Chondrocyte (in vitro differentiated cells): ENCODE data around the gene HCRTR1. TPM values are rescaled to one million over a fixed set of nuclear protein-coding genes. Genes with fewer than 3 reads are reported as not detected.

Experiments
- DNase-seq: peaks from one replicate; pipeline ENCODE4 v3.0.0; 2021; ENCODE audit warnings: mixed read lengths, low spot score
- H3K27ac Mint-ChIP-seq: one replicate; pipeline ENCODE4 v1.8.0; 2021; ENCODE audit warnings: mild to moderate bottlenecking, moderate library complexity, mixed read lengths; ENCODE audit not compliant: unreplicated experiment
- H3K27me3 Mint-ChIP-seq: 2 replicates; pipeline ENCODE4 v1.8.0; 2021; ENCODE audit warnings: low read depth, mixed read lengths
- H3K36me3 Mint-ChIP-seq: 2 replicates; pipeline ENCODE4 v1.8.0; 2021; ENCODE audit warnings: low read depth, mixed read lengths
- H3K4me1 Mint-ChIP-seq: 2 replicates; pipeline ENCODE4 v1.8.0; 2021; ENCODE audit warnings: low read depth, mild to moderate bottlenecking, mixed read lengths
- H3K4me3 Mint-ChIP-seq: one replicate; pipeline ENCODE4 v1.8.0; 2021; ENCODE audit warnings: mild to moderate bottlenecking, moderate library complexity, mixed read lengths; ENCODE audit not compliant: unreplicated experiment
- H3K9me3 Mint-ChIP-seq: 2 replicates; pipeline ENCODE4 v1.8.0; 2021; ENCODE audit warnings: low read depth, mixed read lengths
- total RNA-seq: library from RNA; stranded (reverse); gene quantifications from 3 replicates; pipeline ENCODE4 v1.2.1, GENCODE V29; 2021
- TF ChIP-seq, protein P1 (sequence below): fragments of 200-600 bp; sonication (generic); IDR thresholded peaks from 2 replicates; pipeline ENCODE4 v1.5.0; 2021; ENCODE audit warnings: antibody characterized with exemption, mild to moderate bottlenecking, moderate library complexity

Gene HCRTR1
- total RNA-seq, 1 donor from 2014 or later, result 0.45 TPM

DNA sequence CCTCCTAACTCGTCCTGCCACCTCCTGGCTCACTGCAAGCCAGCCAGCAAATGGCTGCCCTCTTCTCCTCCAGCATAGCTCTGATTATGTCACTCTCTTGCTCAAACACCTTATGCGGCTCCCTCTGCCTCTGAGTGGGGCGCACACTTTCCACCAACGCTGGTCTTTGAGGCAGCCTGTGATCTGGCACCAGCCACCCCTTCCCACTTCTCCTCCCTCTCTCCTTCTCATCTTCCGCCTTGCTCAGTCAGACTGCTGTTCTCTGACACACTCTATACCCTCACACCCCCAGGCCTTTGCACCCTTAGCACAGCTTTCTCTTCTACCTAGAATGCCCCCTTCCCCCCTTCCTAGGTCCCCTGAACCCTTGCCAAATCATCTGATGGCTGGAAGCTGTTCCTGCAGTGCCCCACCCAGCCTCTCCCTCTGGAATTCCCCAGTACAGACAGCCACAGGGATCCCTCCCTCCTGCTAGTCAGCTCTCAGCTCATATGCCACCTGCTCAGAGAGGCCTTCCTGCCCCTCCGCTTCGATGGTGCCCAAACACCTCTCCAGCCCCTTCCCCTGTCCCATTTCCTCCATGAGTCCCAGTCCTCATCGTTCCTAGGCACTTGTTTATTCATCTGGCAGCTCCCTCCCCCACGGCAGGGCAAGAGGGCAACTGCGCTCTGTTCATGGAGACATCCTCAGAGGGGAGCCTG, 48.9 kb downstream of the HCRTR1 start:
- Mint-ChIP-seq H3K9me3 (no peaks in the 10 kb centered on the region), H3K27me3 (no peaks in the 10 kb centered on the region), H3K27ac (peak overlapping the region; percentile 92), H3K4me3 (no peak overlapping the region), H3K36me3 (peaks cover 10% of the 10 kb centered on the region), H3K4me1 (peaks cover 66% of the 10 kb centered on the region)
- DNase-seq, result peak; percentile 52
- TF ChIP-seq, protein P1, sequence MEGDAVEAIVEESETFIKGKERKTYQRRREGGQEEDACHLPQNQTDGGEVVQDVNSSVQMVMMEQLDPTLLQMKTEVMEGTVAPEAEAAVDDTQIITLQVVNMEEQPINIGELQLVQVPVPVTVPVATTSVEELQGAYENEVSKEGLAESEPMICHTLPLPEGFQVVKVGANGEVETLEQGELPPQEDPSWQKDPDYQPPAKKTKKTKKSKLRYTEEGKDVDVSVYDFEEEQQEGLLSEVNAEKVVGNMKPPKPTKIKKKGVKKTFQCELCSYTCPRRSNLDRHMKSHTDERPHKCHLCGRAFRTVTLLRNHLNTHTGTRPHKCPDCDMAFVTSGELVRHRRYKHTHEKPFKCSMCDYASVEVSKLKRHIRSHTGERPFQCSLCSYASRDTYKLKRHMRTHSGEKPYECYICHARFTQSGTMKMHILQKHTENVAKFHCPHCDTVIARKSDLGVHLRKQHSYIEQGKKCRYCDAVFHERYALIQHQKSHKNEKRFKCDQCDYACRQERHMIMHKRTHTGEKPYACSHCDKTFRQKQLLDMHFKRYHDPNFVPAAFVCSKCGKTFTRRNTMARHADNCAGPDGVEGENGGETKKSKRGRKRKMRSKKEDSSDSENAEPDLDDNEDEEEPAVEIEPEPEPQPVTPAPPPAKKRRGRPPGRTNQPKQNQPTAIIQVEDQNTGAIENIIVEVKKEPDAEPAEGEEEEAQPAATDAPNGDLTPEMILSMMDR, result peak; percentile 14

DNA sequence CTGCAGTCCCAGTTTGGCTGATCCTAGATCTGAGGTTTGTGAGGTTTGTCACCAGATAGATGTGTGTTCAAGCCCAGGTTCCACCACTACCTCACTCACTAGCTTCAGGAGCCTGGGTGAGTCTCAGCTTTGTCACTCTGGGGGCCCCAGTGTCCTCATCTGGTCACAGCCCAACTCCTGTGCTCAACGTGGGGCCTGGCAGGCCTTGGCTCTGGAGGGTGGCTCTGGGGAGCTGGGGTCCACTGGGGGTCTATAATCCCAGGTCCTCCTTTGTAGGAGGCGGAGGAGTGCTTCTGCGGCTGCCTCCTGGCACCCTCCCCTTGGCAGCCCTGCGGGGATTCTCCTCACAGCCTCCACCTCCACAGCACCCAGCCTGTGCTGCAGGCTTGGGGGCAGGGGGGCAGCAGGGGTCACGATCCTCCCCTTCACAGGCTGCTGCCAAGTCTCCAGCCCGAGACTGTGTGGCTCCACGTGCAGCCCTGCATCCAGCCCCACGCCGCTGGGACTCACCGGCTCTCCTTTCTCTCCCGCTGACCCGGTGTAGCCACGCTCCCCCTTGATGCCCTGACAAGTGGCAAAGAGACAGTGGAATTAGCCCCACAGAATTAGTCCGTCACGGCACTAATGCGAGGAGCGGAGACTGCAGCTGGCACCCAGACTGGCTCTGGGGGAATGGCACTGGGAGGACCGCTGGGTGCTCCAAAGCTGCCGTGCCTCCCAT, 49.7 kb downstream of the HCRTR1 start:
- Mint-ChIP-seq H3K9me3 (no peaks in the 10 kb centered on the region), H3K27me3 (no peaks in the 10 kb centered on the region), H3K4me1 (peaks cover 73% of the 10 kb centered on the region), H3K27ac (peak overlapping the region; percentile 92), H3K4me3 (no peak overlapping the region), H3K36me3 (peaks cover 14% of the 10 kb centered on the region)
- peak; percentile 85 for DNase-seq
- TF ChIP-seq, protein P1, result no peak

DNA sequence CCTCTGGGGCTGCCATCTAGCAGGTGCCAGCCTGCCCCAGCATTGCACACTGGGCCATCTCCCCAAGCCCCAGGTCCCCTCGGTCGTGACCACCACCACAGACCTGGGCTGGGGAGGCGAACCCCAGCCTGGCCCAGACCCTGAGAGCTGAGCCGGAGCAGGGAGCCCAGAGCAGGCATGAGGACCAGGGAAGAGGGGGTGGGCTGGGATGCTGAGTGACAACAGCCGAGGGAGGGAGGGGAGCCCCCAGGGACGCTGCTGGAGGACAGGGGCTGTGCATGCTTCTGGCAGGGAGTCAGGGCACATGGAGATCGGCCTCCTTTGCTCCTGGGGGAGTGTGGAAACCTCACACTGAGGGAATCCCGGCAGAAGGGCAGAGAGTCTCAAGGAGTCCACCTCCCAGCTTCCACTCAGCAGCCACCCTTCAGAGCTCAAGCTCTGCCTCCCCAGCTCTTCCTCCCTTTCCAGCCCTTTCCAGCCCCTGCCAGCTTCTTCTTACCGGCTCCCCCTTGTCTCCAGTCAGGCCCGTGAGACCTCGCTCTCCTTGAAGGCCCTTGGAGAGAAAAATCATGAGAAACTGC, 50.9 kb downstream of the HCRTR1 start:
- Mint-ChIP-seq H3K4me3 (no peak overlapping the region), H3K9me3 (no peaks in the 10 kb centered on the region), H3K27ac (peak overlapping the region; percentile 94), H3K27me3 (no peaks in the 10 kb centered on the region), H3K4me1 (peaks cover 73% of the 10 kb centered on the region), H3K36me3 (peaks cover 10% of the 10 kb centered on the region)
- DNase-seq, result peak; percentile 57
- TF ChIP-seq, protein P1, result no peak

DNA sequence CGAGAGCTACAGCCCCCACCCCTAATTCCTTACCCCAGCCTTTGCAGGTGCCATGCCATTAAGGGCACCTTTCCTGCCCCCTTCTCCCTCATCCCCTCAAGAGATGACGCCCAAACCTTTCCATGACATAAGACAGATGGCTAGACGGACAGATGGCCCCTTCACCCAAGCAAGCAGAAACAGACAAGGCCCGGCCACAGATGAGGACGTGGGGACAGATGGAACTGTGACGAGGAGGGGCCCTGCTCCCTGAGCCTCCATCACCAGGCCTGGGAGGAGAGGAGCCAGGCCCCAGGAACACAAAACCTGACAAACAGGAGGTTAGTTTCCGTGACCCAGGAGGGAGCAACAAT, 51.9 kb downstream of the HCRTR1 start:
- TF ChIP-seq, protein P1, result no peak
- Mint-ChIP-seq H3K27ac (peak overlapping the region; percentile 94), H3K4me3 (no peak overlapping the region), H3K36me3 (peaks cover 14% of the 10 kb centered on the region), H3K9me3 (no peaks in the 10 kb centered on the region), H3K4me1 (peaks cover 72% of the 10 kb centered on the region), H3K27me3 (no peaks in the 10 kb centered on the region)
- no peak for DNase-seq

DNA sequence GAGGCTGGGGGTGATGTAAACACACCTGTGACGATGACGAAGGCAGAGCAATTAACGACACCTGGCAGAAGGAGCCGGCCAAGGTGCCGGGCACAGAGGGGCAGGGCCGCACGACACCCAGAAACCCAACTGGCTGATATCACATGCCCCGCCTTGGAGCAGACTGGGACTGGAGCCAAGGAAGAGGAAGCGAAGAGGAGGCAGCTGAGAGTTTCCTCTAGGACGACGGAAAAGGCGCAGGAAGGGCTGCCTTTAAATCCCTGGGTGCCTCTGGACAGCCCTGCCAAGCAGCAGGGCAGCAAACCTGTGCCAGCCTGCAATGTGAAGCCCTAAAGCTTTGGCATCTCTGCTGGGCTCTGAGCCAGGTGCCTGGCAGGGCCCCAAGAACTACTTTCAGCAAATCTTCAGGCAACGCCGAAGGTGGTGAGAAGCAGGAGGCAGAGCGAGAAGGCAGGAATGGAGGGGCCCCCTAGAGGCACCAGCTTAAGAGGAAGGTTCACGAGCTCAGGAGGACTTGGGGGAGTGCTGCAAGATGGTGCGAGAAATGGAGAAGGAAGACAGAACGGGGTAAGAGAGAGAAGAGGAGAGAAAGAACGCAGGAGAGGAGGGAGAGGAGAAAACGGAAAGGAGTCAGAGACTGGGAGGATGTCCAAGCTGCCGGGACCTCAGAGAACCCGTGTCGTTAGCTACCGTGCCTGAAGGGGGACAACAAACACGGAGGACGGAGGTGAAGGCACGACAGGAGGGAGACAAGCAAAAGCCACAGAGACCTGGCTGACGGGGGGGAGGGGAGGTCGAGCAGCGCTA, 52.5 kb downstream of the HCRTR1 start:
- no peaks in the 10 kb centered on the region for H3K27me3 Mint-ChIP-seq
- H3K36me3 Mint-ChIP-seq, result peaks cover 15% of the 10 kb centered on the region
- TF ChIP-seq, protein P1, result peak; percentile 68
- peak overlapping the region; percentile 59 for H3K4me3 Mint-ChIP-seq
- peaks cover 75% of the 10 kb centered on the region for H3K4me1 Mint-ChIP-seq
- no peak for DNase-seq
- H3K27ac Mint-ChIP-seq, result peak overlapping the region; percentile 94
- H3K9me3 Mint-ChIP-seq, result no peaks in the 10 kb centered on the region
